G401.6 (cell line): ENCODE results near the gene ISX.

Experiments used
- FAIRE-seq: peaks from 2 replicates; lab custom pipeline; 2012; peaks lifted over from hg19 to GRCh38; lab: Jason Lieb, UNC

The ISX gene

GRCh38 chr22:35053060-35053835 lies 12.7 kb upstream of the ISX start:
- FAIRE-seq = no peak

GRCh38 chr22:35054064-35054463 lies 11.9 kb upstream of the ISX start:
- FAIRE-seq = no peak

- FAIRE-seq = no peak
These were observed 9.5 kb upstream of the ISX start for GRCh38 chr22:35056486-35056885.

DNA sequence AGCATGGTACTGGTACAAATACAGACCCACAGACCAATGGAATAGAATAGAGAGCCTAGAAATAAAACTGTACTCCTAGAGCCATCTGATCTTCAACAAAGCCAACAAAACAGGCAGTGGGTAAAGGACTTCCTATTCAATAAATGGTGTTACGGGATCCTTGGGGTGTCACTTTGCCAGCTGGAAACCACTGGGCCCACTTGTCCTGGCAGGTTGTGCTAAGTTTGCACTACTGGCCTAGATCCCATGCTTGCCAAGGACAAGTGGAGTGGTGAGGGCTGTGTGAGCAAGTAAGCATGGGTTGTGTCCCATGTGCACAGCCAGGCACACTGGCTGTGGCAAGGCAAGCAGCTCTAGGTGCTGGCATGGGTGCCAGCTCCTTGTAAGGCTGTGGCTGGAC lies 8.8 kb upstream of the ISX start:
- no peak for FAIRE-seq

DNA sequence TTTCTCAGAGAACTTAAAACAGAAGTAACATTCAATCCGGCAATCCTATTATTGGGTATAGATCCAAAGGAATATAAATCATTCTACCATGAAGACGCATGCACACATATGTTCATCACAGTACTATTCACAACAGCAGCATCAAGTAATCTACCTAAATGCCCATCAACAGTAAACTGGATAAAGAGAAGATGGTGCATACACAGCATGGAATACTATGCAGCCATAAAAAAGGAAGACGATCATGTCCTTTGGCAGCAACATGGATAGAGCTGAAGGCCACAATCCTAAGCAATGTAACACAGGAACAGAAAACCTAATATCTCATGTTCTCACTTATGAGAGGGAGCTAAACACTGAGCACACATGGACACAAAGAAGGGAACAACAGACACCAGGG lies 6.3 kb upstream of the ISX start:
- no peak for FAIRE-seq

GRCh38 chr22:35064664-35065063 lies 1.3 kb upstream of the ISX start:
- FAIRE-seq = no peak

- no peak for FAIRE-seq
These were observed 775 bp upstream of the ISX start for GRCh38 chr22:35065183-35065582.

DNA sequence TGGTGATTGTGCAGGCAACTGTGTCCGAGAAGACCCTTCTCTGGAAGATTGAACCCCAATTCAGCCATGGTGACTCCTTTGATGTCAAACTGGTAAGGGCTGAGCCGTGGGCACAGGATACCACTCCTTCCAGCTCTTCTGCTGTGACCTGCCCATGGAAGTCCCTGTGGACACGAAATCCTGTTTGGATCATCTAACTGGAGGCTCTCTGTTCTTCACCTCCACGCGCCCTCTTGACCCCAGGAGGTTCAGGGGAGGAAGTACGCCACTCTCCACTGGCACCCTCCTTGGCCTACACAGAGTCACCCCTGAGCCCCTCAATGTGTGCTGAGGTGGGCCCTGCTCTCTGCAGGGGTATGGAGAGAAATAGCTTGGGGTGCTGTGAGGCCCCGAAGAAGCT lies 810 bp downstream of the ISX start:
- FAIRE-seq = no peak

DNA sequence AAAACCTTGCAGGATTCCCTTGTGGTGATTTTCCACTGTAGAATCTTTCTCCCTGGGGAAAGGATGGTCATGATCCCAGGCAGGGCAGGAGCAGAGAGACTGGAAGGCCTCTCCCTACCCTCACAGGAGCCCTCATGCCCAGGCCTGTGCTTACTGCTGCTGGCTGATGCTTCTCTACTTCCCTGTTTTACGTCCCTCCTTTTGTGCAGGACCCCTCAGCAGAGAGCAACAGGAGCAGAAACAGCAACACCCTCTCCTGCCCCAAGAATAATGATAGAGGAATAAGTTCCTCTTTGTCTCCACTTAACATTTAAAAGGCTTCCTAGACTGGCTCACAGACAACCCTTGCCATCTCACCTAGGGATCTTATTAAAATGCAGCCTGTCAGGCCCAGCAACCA lies 3.6 kb downstream of the ISX start:
- no peak for FAIRE-seq

GRCh38 chr22:35070451-35071093 lies 4.6 kb downstream of the ISX start:
- FAIRE-seq = no peak

GRCh38 chr22:35071784-35072183 lies 5.8 kb downstream of the ISX start:
- FAIRE-seq = no peak

DNA sequence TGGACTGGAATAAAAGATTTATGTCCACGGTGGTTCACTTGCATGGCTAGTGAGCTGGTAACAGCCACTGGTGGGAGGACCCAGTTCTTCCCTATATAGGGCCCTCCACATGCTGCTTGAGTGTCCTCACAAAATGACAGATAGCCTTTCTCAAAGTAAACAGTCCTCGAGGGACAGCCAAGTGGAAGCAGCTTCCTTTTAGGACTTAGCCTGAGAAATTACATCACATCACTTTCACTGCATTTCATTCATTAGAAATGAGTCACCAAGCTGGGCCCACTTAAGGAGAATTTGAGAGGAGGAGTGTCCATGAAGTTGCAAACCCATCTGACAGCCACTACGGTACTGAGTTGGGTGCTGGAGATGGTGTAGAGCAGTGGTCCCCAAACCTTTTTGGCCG lies 7.0 kb downstream of the ISX start:
- FAIRE-seq = no peak

- no peak for FAIRE-seq
These were observed 8.6 kb downstream of the ISX start for GRCh38 chr22:35074583-35074982.

GRCh38 chr22:35076630-35077029 lies 10.7 kb downstream of the ISX start:
- no peak for FAIRE-seq

DNA sequence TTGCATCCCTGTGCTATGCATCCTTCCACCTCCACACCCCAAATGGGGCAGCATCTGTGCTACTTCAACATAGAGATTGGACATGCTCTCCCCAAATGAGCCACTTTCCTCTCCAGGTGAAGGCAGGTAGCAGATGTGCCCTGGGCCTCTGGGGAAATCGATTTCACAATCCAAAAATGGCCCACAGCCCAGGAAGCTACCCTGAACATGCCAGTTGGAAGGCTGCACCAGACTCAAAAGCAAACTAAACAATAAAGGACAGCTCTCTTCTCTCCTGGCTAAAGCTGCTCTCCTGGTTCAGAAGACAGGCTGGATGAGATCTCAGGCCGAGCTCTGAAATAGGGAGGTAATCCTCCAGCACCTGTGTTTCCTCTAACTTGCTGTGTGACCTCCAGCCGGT lies 19.7 kb downstream of the ISX start:
- FAIRE-seq = no peak

- no peak for FAIRE-seq
These were observed 23.2 kb downstream of the ISX start for GRCh38 chr22:35089139-35089538.

GRCh38 chr22:35092406-35092805 lies 26.4 kb downstream of the ISX start:
- no peak for FAIRE-seq

DNA sequence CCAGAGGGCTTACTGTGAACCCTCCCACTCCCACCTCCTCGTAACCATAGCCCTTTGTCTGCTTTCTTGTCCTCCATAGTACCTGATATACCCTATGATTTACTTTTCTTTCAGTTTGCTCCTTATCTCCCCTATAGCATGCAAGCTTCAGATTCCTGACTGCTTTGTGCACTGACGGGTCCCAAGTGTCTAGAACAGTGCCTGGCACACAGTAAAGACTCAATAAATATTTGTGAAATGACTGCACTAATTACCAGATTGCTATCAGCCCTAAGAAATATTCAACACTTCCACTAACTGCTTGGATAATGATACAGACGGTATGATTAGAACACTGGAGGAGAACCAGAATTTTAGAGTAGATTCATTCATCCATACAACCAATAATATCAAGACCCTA lies 33.0 kb downstream of the ISX start:
- no peak for FAIRE-seq

GRCh38 chr22:35099883-35100282 lies 33.9 kb downstream of the ISX start:
- FAIRE-seq = no peak

GRCh38 chr22:35102663-35103062 lies 36.7 kb downstream of the ISX start:
- no peak for FAIRE-seq

GRCh38 chr22:35103761-35104160 lies 37.8 kb downstream of the ISX start:
- FAIRE-seq = no peak

- no peak for FAIRE-seq
These were observed 38.5 kb downstream of the ISX start for GRCh38 chr22:35104491-35104890.

GRCh38 chr22:35109616-35110015 lies 43.7 kb downstream of the ISX start:
- no peak for FAIRE-seq

- no peak for FAIRE-seq
These were observed 45.3 kb downstream of the ISX start for GRCh38 chr22:35111244-35111643.
